ENCODE data around the gene MYO7B.

MYO7B gene

DNA sequence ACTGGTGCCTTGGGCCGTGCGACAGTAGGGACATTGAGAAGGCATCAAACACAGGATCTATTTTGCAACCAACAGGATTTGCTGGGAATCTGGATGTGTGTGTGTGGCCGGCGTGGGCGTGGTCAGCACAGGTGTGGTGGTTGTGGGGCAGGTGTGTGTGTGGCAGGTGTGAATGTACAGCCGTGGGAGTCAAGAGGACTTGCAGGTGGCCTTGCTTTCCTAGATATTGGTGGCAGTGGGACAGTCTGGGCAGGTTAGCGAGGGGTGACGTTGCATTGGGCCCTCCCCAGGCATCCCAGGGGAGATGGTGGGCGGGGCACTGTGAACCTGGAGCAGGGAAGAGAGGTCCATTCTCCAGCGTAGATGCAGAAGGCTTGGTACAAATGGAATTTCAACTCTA is 143.0 kb downstream of the MYO7B start:
- DNase-seq (ENCODE audit: low read depth) = no peak

DNA sequence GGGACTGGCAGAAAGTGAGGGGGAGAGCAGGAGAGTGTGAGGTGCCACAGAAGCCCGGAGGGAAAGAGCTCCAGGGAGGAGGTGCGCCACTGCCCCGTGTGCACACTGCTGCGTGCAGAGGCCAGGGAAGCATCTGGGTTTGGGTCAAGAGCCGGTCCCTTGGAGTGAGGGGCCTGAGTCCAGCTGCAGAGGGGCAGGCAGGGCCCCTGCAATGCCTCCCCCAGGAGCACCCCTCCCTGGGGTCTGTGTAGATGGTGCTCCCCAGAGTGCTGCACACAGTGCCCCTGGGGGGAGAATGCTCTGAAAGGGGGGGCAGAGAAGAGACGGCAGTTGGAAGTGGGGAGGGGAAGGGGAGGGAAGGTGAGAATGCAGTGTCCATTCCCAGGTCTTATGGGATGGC is 143.5 kb downstream of the MYO7B start:
- no peak for DNase-seq (ENCODE audit: low read depth)

DNA sequence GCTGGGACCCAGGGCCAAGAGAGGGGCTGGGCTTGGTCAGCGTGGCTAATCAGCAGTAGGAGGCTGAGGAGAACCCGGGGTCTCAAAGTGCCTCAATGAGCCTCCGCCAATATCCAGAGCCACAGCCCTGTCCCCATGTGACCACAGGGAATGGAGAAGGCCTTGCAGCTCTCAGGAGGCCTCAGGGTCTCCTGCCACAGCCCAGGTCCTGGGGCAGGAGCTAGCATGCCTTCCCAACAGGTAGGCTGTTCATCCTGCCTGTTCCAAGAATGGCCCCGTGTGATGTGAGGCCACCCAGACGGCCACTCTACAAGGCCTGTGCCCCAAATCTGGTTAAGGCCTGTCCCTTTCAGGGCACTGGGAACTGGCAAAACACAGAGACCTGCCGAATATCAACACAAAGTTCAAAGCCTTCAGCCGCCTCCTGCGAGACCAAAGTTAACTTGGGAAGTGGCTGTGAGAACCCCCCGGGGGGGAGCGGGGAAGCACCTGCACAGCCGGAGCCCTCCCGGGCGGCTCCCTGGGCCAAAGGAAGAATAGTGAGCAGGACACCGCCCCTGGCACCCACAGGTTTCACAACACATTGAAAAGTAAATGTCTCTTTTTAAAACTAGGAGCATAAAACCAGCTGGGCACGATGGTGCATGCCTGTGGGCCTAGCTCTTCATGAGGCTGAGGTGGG is 144.3 kb downstream of the MYO7B start:
- no peak for DNase-seq (ENCODE audit: low read depth)

DNA sequence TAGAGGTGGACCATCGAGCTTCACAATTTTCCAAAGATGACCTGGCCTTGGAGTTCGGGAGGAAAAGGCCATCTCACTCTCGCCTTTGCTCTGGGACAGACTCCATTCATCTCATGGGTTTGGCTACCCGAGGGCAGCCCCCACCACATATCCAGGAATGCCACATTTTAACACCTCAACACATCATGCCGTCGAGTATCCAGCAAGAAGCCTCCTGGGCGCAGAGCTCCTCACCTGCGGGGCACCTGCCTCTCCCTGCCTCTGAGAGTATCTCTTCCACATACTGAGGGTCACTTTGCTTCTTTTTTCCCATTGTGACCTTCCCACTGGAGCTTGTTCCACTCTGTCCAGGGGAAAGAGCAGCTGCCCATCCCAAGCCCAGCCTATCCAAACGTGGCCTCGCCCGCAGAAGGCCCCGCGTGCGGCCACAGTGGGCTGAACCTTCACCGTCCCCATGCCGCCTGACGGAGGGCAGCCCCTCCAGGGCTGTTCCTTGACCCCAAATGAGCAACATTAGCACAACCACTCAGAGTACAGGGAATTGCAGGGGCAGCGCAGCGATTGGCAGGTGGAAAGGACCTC is 145.3 kb downstream of the MYO7B start:
- DNase-seq (ENCODE audit: low read depth) = no peak

DNA sequence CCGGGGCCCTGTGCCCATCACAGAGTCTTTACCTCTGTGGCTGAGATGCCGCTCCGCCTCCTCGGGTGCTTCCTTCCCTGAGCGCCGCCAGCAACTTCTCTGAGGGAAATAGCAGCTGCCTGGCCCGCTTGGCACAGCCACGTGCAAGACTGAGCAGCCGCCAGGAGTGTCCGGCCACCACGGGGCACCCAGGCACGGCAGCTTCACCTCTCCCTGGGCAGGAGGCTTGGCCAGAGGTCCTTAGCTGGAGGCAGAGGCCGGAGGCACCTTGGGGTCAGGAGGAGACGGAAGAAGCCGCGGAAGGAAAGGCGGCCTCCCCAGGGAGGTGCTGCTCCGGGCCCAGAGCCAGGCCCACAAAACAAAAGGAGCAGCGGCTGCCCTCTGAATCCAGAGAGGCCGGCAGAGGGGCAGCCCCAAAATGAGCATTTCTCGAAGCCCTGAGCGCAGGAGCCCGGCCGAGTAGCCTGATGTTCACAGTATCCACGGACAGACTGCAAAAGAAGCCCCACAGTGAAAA is 145.9 kb downstream of the MYO7B start:
- DNase-seq (ENCODE audit: low read depth) = no peak

DNA sequence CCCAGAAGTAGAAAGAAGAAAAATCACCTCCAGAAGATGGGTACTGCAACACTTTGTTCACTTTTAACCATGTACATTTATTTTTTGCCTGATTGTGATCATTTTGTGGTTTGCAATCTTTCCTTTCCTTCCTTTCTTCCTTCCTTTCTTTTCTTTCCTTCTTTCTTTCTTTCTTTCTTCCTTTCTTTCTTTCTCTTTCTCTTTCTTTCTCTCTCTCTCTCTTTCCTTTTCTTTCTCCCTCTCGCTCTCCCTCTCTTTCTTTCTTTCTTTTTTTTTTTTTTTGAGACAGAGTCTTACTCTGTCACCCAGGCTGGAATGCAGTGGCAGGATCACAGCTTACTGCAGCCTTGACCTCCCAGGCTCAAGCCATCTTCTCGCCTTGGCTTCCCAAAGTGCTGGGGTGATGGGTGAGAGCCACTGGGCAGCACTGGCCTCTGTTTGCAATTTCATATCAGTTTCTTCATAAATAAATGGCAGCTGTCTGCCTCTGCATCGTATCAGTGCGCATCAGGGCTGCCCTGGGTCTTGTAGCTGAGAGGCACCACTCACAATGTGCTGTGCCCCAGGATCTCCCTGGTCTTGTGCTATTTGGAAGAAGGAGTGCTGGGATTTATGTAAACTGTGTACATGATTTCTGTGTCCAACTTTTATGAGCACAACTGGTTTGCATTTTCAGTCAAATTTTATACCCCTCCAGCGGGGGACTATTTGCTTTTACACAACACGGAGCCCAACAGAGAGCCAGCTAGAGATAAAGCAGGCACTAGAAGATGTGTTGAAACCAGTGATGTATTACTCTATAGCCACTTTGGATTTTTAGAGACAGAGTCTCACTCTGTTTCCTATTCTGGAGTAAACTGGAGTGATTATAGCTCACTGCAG is 146.7 kb downstream of the MYO7B start:
- no peak for DNase-seq (ENCODE audit: low read depth)

DNA sequence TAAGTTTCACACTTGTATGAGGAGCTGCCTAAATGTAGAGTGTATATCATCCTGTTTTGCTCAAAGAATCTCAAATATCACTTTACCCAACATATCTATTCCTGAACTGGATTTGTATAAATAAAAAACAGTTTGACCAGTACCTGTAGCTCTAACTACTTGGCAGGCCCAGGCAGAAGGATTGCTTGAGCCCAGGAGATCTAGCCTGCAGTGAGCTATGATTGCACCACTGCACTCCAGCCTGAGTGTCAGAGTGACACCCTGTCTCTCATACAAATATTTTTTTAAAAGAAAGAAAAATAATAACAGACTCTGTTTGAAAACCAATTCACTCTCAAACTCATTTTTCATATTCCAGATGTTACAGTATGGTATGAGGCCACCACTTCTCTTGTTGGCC is 147.6 kb downstream of the MYO7B start:
- no peak for DNase-seq (ENCODE audit: low read depth)

DNA sequence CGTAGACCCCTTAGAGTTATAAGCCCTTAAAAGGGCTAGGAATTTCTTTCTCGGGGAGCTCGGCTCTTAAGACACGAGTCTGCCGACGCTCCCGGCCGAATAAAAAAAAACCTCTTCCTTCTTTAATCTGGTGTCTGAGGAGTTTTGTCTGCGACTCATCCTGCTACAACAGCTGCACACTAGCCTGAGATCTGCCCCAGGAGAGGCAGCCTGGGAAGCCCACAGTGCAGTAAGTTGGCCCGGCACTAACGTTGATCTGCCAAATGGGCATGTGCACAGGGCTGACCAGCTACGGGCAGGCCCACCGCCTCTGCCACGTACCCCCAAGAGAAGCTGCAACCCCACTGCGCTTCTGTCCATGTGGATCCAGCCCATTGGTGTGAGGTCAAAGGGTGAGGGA is 148.3 kb downstream of the MYO7B start:
- DNase-seq (ENCODE audit: low read depth) = no peak

DNA sequence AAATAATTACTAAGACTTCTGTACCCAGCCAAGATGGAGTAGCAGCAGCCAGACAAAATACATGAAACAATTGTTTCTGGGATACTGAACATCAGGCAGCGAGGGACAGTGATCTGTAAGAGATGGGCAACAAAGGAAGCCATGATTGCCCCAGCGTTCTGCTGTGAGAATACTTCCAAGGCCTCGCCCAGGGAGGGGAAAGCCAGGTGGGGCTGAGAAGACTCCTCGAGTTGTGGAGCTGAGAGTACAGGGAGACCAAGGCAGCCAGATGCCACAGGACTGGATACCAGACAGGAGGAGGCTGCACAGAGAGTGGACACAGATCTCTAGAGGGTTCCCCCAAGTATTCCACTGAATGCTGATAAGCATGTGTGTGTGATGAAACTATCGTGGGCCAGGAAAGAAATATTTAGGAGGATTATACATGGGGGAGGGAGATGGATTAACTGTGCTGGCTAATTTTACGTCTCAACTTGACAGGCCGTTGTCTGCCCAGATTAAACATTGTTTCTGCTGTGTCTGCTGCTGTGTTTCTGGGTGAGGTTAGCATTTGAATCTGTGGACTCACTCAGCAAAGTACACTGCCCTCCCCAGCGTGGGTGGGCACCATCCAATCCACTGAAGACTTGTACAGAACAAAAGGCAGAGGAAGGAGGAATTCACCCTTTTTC is 150.1 kb downstream of the MYO7B start:
- DNase-seq (ENCODE audit: low read depth) = no peak
